HG03025 (cell line): ENCODE measurements around the gene GOLGA6L1.
"Not testable (repeated sequence)": the region's sequence is repeated elsewhere in the genome, so short reads cannot be mapped to it uniquely, and the experiment has no call there.

Experiments used
- ATAC-seq: cut with Tn5 transposase; IDR thresholded peaks from one replicate; pipeline ENCODE4 v1.9.1; 2021; ENCODE audit warnings: mild to moderate bottlenecking, moderate library complexity; ENCODE audit not compliant: unreplicated experiment, low FRiP score

The GOLGA6L1 gene, protein sequence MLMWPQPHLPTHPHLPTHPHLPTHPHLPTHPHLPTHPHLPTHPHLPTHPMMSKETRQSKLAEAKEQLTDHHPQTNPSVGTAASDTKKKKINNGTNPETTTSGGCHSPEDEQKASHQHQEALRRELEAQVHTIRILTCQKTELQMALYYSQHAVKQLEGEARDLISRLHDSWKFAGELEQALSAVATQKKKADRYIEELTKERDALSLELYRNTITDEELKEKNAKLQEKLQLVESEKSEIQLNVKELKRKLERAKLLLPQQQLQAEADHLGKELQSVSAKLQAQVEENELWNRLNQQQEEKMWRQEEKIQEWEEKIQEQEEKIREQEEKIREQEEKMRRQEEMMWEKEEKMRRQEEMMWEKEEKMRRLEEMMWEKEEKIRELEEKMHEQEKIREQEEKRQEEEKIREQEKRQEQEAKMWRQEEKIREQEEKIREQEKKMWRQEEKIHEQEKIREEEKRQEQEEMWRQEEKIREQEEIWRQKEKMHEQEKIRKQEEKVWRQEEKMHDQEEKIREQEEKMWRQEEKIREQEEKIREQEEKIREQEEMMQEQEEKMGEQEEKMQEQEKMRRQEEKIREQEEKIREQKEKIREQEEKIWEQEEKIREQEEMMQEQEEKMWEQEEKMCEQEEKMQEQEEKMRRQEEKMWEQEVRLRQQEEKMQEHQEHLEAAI

DNA sequence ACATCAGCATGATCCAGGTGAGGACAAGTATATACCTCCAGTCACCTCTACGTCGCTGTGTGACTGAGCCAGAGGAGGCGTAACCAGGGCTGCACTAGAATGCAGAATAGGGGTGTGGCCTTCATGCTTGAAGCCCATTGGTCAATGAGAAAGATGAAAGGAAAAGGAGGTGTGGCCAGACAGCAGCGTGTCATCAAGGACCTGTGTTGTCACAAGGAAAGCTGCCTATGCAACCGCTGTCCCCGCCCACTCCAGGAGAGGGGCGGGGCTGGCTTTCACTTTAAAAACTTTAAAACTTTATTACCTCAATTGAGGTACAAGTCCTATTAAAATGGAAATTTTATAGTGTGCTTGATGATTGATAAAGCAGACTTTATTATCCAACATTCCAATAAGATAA is at the start of gene GOLGA6L1:
Gene GOLGA6L1, minus strand, starts transcription at position 101 of the 400 bp plus-strand sequence. Its CDS starts 91 bp downstream, at position 10.
- ATAC-seq: not testable (repeated sequence)

DNA sequence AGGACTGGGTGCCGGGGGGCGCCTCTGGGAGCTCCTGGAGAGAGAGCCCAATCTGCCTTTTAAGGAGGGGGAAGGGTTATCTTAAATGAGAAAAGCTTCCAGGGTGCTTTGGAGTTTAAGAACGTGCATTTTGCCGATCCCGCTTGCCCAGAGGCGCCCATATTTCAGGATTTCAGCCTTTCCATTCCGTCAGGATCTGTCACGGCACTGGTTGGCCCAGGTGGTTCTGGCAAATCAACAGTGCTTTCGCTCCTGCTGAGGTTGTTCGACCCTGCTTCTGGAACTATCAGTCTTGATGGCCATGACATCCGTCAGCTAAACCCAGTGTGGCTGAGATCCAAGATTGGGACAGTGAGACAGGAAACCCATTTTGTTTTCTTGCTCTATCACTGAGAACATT is 44.6 kb upstream of the GOLGA6L1 start:
- ATAC-seq: not testable (repeated sequence)

DNA sequence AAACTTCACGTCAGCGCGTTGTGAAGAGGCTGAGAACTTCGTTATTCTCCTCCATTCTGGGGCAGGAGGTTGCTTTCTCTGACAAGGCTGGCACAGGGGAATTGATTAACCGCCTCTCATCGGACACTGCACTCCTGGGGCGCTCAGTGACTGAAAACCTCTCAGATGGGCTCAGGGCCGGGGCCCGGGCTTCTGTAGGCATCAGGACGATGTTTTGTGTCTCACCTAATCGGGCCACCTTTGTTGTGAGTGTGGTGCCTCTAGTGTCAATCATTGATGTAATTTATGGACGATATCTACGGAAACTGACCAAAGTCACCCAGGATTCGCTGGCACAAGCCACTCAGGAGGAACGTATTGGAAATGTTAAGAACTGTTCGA is 43.9 kb upstream of the GOLGA6L1 start:
- not testable (repeated sequence) for ATAC-seq

DNA sequence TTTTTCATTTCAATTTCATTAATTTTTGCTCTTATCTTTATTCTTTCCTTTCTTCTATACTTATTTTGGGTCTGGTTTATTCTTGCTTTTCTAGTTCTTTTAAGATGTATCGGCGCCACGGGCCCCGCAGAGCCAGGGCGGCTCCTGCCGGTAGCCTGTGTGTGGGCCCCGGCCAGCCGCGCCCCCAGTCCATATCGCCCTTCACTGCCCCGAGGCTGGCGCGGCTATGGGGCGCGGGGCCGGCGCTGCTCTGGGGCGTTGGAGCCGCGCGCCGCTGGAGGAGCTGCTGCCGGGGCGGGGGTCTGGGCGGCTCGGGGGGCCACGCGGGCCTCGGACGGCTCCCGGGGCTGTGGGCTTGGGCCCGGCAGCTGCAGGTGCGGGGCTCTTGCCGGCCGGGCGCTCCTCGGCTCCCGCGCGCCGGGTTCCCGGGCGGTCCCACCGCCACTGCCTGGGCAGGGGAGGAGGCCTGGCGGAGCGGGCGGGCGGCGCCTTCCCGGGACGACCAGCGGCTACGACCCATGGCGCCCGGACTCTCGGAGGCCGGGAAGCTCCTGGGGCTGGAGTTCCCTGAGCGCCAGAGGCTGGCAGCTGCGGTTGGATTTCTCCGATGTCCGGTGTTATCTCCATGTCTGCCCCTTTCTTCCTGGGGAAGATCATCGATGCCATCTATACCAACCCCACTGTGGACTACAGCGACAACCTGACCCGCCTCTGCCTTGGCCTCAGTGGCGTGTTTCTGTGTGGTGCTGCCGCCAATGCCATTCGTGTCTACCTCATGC is 43.3 kb upstream of the GOLGA6L1 start:
- not testable (repeated sequence) for ATAC-seq

DNA sequence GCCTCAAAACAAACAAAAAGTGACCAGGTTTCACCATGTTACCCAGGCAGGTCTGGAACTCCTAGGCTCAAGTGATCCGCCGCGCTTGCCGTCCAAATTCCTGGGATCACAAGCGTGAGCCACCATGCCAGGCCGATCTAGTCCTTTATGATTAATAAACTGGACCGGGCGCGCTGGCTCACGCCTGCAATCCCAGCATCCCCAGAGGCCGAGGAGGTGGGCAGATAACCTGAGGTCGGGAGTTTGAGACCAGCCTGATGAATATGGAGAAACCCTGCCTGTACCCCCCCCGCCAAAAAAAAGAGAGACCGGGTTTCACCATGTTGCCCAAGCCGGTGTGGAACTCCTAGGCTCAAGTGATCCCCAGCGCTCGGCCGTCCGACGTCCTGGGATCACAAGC is 40.1 kb upstream of the GOLGA6L1 start:
- ATAC-seq: not testable (repeated sequence)

DNA sequence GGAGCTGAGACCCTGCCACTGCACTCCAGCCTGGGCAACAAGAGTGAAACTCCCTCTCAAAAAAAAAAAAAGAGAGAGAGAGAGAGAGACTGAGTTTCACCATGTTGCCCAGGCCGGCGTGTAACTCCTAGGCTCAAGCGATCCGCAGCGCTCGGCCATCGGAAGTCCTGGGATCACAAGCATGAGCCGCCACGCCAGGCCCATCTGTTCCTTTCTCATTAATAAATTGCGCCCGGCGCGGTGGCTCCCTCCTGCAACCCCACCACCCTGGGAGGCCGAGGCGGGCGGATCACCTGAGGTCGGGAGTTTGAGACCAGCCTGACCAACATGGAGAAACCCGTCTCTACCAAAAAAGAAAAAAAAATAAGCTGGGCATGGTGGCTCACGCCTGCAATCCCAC is 39.0 kb upstream of the GOLGA6L1 start:
- not testable (repeated sequence) for ATAC-seq

DNA sequence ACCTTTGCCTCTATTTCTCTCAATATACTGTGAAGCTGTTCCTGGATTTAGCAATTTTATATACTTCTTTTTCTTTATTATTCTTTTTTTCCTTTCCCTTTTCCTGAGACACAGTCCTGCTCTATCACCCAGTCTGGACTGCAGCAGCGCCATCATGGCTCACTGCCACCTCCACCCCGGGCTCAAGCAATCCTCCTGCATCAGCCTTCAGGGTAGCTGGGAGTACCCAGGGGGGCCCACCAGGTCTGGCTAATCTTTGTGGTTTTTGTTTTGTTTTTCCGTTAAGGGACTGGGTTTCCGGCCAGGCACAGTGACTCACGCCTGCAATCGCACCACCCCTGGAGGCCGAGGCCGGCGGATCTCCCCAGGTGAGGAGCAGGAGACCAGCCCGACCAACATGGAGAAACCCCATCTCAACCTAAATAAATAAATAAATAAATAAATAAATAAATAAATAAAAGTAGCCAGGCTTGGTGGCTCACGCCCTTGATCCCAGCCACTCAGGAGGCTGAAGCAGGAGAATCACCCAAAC is 38.1 kb upstream of the GOLGA6L1 start:
- ATAC-seq: not testable (repeated sequence)

DNA sequence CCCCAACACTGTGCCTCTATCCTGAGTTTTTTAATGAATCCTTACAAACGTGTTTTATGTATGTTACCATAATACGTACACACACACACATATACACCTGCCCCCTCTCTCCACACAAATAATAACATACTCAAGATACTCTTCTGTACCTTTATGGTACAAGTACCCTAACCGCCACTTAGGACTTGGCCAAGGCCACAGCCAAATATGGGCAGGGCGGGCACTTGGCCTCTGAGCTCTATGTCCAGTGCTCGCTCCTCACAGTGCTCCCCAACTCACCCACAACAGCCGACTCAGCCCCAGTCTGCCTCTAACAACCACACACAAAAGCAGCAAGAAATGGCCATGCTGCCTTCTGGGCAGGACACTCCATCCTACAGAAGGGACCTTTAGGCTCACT is 3.8 kb downstream of the GOLGA6L1 start:
- ATAC-seq: not testable (repeated sequence)

DNA sequence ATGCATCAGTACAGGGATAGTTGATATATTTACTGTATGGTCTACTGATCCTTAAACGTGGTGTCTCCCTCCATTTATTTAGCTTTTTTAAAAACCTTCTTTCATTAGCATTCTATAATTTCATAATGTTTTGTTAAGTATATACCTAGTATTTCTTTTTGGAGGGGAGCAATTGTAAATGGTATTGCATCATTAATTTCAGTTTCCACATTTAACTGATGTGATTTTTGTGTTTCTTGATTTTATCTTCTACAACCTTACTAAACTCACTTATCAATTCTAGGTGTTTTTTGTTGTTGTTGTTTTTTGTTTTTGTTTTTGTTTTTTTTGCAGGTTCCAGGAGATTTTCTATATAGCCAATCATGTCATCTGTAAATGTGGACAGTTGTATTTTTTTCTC is 18.4 kb downstream of the GOLGA6L1 start:
- ATAC-seq: no peak

DNA sequence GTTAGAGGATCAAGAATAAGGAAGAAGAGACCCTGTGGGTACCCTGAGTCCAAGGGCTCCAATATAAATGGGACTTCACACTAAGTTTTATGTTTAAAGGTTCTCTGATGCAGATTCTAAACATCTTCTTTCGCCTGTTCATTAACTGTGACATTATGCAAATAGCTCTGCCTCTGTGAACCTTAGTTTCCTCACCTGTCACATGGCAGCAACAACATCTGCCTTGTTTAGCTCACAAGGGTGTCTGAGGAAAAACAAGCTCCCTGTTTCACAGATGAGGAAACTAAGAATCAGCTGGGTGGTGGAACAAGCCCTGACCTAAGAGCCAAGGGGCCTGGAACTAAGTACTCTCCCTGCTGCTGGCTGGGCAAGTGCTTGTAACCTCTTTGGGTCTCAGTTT is 40.8 kb downstream of the GOLGA6L1 start:
- ATAC-seq: no peak

DNA sequence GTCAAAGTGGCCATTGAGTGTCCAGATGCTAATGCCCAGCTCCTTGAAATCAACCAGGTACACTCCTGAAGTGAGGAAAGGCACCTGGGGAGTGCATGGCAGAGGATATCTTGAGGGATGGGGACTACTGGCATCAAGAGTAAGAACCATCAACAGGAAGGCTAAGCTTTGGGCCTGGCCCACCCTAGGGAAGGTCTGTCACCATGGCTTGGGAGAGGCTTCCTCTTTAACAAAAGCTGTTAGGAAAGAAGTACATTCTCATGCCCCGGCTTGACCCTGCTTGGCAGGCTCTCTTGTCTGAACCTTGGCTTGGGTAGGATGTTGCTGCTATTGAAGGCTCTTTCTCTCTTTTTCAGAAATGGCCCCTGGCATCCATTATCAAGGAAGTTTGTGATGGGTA is 53.5 kb downstream of the GOLGA6L1 start:
- ATAC-seq: no peak

DNA sequence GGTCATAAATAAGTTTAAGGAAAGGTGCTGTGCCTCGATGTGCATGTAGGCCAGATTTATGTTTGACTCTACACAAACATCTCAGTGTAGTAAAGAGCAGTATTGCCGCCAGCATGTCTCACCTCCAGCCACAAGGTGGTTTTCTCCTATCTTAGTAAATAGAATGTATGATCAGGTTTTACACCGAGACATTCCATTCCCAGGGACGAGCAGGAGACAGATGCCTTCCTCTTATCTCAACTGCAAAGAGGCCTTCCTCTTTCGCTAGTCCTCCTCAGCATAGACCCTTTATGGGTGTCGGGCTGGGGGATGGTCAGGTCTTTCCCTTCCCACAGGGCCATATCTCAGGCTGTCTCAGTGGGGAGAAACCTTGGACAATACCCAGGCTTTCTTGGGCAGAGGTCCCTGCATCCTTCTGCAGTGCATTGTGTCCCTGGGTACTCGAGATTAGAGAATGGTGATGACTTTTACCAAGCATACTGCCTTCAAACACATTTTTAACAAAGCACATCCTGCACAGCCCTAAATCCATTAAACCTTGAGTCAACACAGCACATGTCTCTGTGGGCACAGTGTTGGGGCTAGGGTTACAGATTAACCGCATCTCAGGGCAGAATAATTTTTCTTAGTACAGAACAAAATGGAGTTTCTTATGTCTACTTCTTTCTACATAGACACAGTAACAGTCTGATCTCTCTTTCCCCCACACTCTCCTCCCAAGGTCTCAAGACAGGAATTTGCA is 54.5 kb downstream of the GOLGA6L1 start:
- ATAC-seq: not testable (repeated sequence)

DNA sequence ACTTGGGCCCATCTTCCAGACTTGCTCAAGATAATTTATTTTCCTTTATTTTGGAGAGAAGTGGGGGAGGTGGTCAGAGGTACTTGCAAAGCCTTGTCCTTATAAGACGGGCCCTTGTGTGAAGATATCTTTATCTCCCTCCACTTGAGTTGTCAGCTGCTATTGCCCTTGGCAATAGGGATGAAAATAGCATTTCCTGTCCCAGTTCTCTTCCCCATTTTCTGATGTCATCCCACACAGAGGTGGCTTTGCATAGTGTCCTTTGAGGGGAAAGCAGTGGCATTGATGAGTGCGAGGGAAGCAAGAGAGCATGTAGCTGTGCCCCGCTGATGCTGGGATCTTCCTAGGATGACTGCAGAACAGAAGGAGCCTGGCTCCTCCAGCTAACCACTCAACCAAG is 55.4 kb downstream of the GOLGA6L1 start:
- no peak for ATAC-seq

DNA sequence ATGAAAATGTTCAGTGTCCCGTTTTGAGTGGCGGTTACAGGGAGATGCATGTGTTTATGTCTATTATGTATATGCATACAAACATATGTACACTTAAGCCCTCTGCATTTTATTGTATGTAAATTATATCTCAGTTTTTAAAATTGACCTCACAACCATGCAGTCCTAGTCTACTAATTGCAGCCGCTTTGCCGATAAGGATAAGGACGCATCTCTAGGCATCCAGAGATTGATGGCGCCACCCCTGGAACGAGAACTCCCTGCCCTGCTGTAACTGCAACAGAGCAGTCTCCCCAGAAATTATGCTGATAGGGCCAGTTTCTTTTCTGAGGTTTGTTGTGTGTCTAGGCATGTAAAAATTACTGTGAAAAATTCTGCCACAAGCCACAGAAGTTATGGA is 56.9 kb downstream of the GOLGA6L1 start:
- ATAC-seq: no peak
